Loucy (cell line): ENCODE measurements around the gene NUP155.
"Not testable (repeated sequence)": the region's sequence is repeated elsewhere in the genome, so short reads cannot be mapped to it uniquely, and the experiment has no call there.

Source experiments
- EZH2phosphoT487 ChIP-seq: fragments of 200-600 bp; IDR thresholded peaks from 2 replicates; pipeline ENCODE4 v1.6.1; 2018; ENCODE audit warnings: antibody characterized with exemption, mild to moderate bottlenecking, moderate library complexity, borderline replicate concordance
- TF ChIP-seq, protein P1 (sequence below): fragments of 200-600 bp; sonication (generic); conservative IDR thresholded peaks from 2 replicates; pipeline ENCODE4 v1.5.1; 2014; ENCODE audit warnings: mild to moderate bottlenecking, antibody characterized with exemption, low read length

DNA sequence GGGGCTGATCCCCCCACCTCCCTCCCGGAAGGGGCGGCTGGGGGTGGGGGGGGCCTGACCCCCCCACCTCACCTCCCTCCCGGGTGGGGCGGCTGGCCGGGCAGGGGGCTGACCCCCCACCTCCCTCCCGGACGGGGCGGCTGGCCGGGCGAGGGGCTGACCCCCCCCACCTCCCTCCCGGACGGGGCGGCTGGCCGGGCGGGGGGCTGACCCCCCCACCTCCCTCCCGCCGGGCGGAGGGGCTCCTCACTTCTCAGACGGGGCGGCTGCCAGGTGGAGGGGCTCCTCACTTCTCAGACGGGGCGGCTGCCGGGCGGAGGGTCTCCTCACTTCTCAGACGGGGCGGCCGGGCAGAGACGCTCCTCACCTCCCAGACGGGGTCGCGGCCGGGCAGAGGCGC is 44.5 kb upstream of the NUP155 start:
- TF ChIP-seq, protein P1, sequence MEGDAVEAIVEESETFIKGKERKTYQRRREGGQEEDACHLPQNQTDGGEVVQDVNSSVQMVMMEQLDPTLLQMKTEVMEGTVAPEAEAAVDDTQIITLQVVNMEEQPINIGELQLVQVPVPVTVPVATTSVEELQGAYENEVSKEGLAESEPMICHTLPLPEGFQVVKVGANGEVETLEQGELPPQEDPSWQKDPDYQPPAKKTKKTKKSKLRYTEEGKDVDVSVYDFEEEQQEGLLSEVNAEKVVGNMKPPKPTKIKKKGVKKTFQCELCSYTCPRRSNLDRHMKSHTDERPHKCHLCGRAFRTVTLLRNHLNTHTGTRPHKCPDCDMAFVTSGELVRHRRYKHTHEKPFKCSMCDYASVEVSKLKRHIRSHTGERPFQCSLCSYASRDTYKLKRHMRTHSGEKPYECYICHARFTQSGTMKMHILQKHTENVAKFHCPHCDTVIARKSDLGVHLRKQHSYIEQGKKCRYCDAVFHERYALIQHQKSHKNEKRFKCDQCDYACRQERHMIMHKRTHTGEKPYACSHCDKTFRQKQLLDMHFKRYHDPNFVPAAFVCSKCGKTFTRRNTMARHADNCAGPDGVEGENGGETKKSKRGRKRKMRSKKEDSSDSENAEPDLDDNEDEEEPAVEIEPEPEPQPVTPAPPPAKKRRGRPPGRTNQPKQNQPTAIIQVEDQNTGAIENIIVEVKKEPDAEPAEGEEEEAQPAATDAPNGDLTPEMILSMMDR = not testable (repeated sequence)
- not testable (repeated sequence) for TF ChIP-seq EZH2phosphoT487
